GM18511 (cell line): Measurements from ENCODE around the gene NBPF11.
"Not testable (repeated sequence)": the region's sequence is repeated elsewhere in the genome, so short reads cannot be mapped to it uniquely, and the experiment has no call there.

Experiments
- ATAC-seq: cut with Tn5 transposase; IDR thresholded peaks from one replicate; pipeline ENCODE4 v1.9.1; 2021; ENCODE audit warnings: mild to moderate bottlenecking, moderate library complexity; ENCODE audit not compliant: unreplicated experiment

NBPF11 gene

GRCh38 chr1:148151911-148152656 lies at the start of gene NBPF11:
TSS of gene NBPF11 (minus strand) at chr1:148152281. CDS start at chr1:148127003, 25,278 bp downstream.
- peak; percentile 74 for ATAC-seq

GRCh38 chr1:148197396-148197795 lies 45.3 kb upstream of the NBPF11 start:
- ATAC-seq: not testable (repeated sequence)

- not testable (repeated sequence) for ATAC-seq
Observed at GRCh38 chr1:148196949-148197348, 44.9 kb upstream of the NBPF11 start.

GRCh38 chr1:148195115-148195514 lies 43.0 kb upstream of the NBPF11 start:
- not testable (repeated sequence) for ATAC-seq

- ATAC-seq: not testable (repeated sequence)
Observed at GRCh38 chr1:148188768-148189167, 36.7 kb upstream of the NBPF11 start.

- not testable (repeated sequence) for ATAC-seq
Observed at GRCh38 chr1:148178682-148179081, 26.6 kb upstream of the NBPF11 start.

GRCh38 chr1:148175414-148175813 lies 23.3 kb upstream of the NBPF11 start:
- ATAC-seq: not testable (repeated sequence)

GRCh38 chr1:148171995-148172394 lies 19.9 kb upstream of the NBPF11 start:
- ATAC-seq: not testable (repeated sequence)

- no peak for ATAC-seq
Observed at GRCh38 chr1:148166558-148167492, 14.7 kb upstream of the NBPF11 start.

GRCh38 chr1:148162363-148162762 lies 10.3 kb upstream of the NBPF11 start:
- no peak for ATAC-seq

- ATAC-seq: no peak
Observed at GRCh38 chr1:148161053-148161901, 9.2 kb upstream of the NBPF11 start.

- ATAC-seq: no peak
Observed at GRCh38 chr1:148160343-148161052, 8.4 kb upstream of the NBPF11 start.

- ATAC-seq: no peak
Observed at GRCh38 chr1:148160048-148160342, 7.9 kb upstream of the NBPF11 start.

GRCh38 chr1:148158341-148159003 lies 6.4 kb upstream of the NBPF11 start:
- no peak for ATAC-seq

GRCh38 chr1:148157803-148158202 lies 5.7 kb upstream of the NBPF11 start:
- not testable (repeated sequence) for ATAC-seq

- not testable (repeated sequence) for ATAC-seq
Observed at GRCh38 chr1:148155494-148156275, 3.6 kb upstream of the NBPF11 start.

GRCh38 chr1:148152795-148153194 lies 714 bp upstream of the NBPF11 start:
- not testable (repeated sequence) for ATAC-seq

- ATAC-seq: peak; percentile 19
Observed at GRCh38 chr1:148151371-148151819, 686 bp downstream of the NBPF11 start.

GRCh38 chr1:148150945-148151344 lies 1.1 kb downstream of the NBPF11 start:
- ATAC-seq: not testable (repeated sequence)
